ENCODE results near the gene CST7.

- TF ChIP-seq CTCF (IDR thresholded peaks at IDR 0.05), result no peak
- TF ChIP-seq POLR2A (IDR thresholded peaks at IDR 0.05), result peak; percentile 96 to 98
Measured at GRCh38 chr20:24992487-24993205, 43.6 kb downstream of the CST7 start, which contains the start of gene APMAP.
